H1 (cell line): ENCODE data around the gene ACACA. TPM values are rescaled to one million over a fixed set of nuclear protein-coding genes. Genes with fewer than 3 reads are reported as not detected.

Experiments used
- CTCF ChIA-PET: fragments of 300-600 bp; sonication (Branson Sonifier 250); formaldehyde crosslinking; loops from one replicate; lab custom pipeline; 2021; ENCODE audit not compliant: partially characterized antibody; lab: Charles Lee
- POLR2A ChIA-PET: fragments of 300-600 bp; sonication (Branson Sonifier 250); formaldehyde crosslinking; loops from one replicate; lab custom pipeline; 2021; ENCODE audit warnings: inconsistent platforms; ENCODE audit not compliant: partially characterized antibody; lab: Charles Lee
- DNase-seq, 2 experiments: peaks; one replicate each; pipeline versions ENCODE4 v3.0.0 to v3.0.0-alpha.2; 2010 to 2022; ENCODE audit warnings: low spot score in 2 of 2, low read depth in 1 of 2, mixed read lengths in 1 of 2
- FAIRE-seq: peaks from 2 replicates; lab custom pipeline; 2011; peaks lifted over from hg19 to GRCh38; lab: Jason Lieb, UNC
- H2AFZ ChIP-seq: 2 replicates; pipeline ENCODE4 v1.8.1; 2012; ENCODE audit warnings: low read length, inconsistent platforms
- H2AK5ac ChIP-seq: 2 replicates; pipeline ENCODE4 v1.6.1; 2013; ENCODE audit warnings: low read depth, low read length
- H2BK120ac ChIP-seq: replicated peaks from 2 replicates; pipeline ENCODE3; 2013; ENCODE audit warnings: low read depth, low read length, inconsistent platforms
- H2BK12ac ChIP-seq: 2 replicates; pipeline ENCODE4 v1.6.1; 2013; ENCODE audit warnings: low read depth, low read length
- H2BK15ac ChIP-seq: 2 replicates; pipeline ENCODE4 v1.6.1; 2013; ENCODE audit warnings: low read length
- H2BK20ac ChIP-seq: 2 replicates; pipeline ENCODE4 v1.6.1; 2013; ENCODE audit warnings: low read length
- H2BK5ac ChIP-seq: 2 replicates; pipeline ENCODE4 v1.6.1; 2013; ENCODE audit warnings: low read depth, low read length
- H3K14ac ChIP-seq: 2 replicates; pipeline ENCODE4 v1.6.1; 2013; ENCODE audit warnings: inconsistent platforms; ENCODE audit not compliant: insufficient read length
- H3K18ac ChIP-seq: 2 replicates; pipeline ENCODE4 v1.6.1; 2013; ENCODE audit warnings: low read length; ENCODE audit errors: extremely low read depth
- H3K23ac ChIP-seq: 2 replicates; pipeline ENCODE4 v1.6.1; 2013; ENCODE audit warnings: inconsistent platforms; ENCODE audit not compliant: insufficient read length
- H3K23me2 ChIP-seq: 2 replicates; pipeline ENCODE4 v1.6.1; 2013; ENCODE audit warnings: low read depth, low read length
- H3K27ac ChIP-seq: 2 replicates; pipeline ENCODE4 v1.6.1; 2011; ENCODE audit warnings: low read depth, low read length, inconsistent platforms
- H3K27me3 ChIP-seq, 4 experiments: replicated peaks in 1 of 4; 1 replicate in 1 of 4; 2 replicates in 3 of 4; pipeline versions ENCODE4 v1.6.1 to v1.8.1; 2011 to 2013; ENCODE audit warnings: low read length in 3 of 4, mild to moderate bottlenecking in 3 of 4, inconsistent platforms in 2 of 4, mixed read lengths in 2 of 4, moderate library complexity in 1 of 4; ENCODE audit not compliant: control insufficient read depth in 3 of 4, insufficient read depth in 3 of 4; ENCODE audit errors: extremely low read depth in 1 of 4
- H3K36me3 ChIP-seq, 4 experiments: 2 replicates each; pipeline versions ENCODE4 v1.6.1 to v1.8.1; 2011 to 2013; ENCODE audit warnings: mild to moderate bottlenecking in 4 of 4, low read length in 3 of 4, moderate library complexity in 2 of 4, control low read depth in 1 of 4, inconsistent platforms in 1 of 4; ENCODE audit not compliant: insufficient read depth in 4 of 4, control insufficient read depth in 2 of 4
- H3K4ac ChIP-seq: replicated peaks from 2 replicates; pipeline ENCODE3; 2013; ENCODE audit warnings: low read length, low read depth, mixed read lengths, inconsistent platforms; ENCODE audit not compliant: insufficient read length
- H3K4me1 ChIP-seq, 4 experiments: replicated peaks in 1 of 4; 1 replicate in 1 of 4; 2 replicates in 3 of 4; pipeline versions ENCODE4 v1.6.1 to v1.8.1; 2011 to 2013; ENCODE audit warnings: low read length in 3 of 4, inconsistent platforms in 2 of 4, mixed read lengths in 1 of 4; ENCODE audit not compliant: insufficient read depth in 4 of 4, control insufficient read depth in 3 of 4
- H3K4me2 ChIP-seq, 2 experiments: 2 replicates each; pipeline versions ENCODE4 v1.6.1 to v1.8.1; 2011 to 2013; ENCODE audit warnings: low read depth in 2 of 2, low read length in 2 of 2, control low read depth in 1 of 2, inconsistent platforms in 1 of 2, mild to moderate bottlenecking in 1 of 2; ENCODE audit not compliant: insufficient read depth in 1 of 2
- H3K4me3 ChIP-seq, 4 experiments: fragments of 200-600, 300-600 bp in 1 of 4; sonication (generic), shearing (Covaris generic), sonication (Bioruptor Twin) in 1 of 4; 2 replicates each; pipeline versions ENCODE4 v1.5.1 to v1.8.1; 2011 to 2016; ENCODE audit warnings: low read length in 4 of 4, low read depth in 3 of 4, control low read depth in 2 of 4, inconsistent platforms in 2 of 4, mild to moderate bottlenecking in 2 of 4, mixed read lengths in 1 of 4, moderate library complexity in 1 of 4; ENCODE audit not compliant: insufficient read depth in 2 of 4; ENCODE audit errors: extremely low read depth in 1 of 4
- H3K56ac ChIP-seq: replicated peaks from 2 replicates; pipeline ENCODE3; 2013; ENCODE audit warnings: low read depth, mild to moderate bottlenecking, mixed read lengths, low read length, inconsistent platforms; ENCODE audit not compliant: insufficient read length
- H3K79me1 ChIP-seq: 2 replicates; pipeline ENCODE4 v1.6.1; 2013; ENCODE audit warnings: low read depth, low read length, control low read depth
- H3K79me2 ChIP-seq, 2 experiments: 2 replicates each; pipeline versions ENCODE4 v1.6.1 to v1.8.1; 2012 to 2013; ENCODE audit warnings: low read length in 2 of 2, mild to moderate bottlenecking in 2 of 2, inconsistent platforms in 1 of 2; ENCODE audit not compliant: insufficient read depth in 2 of 2, control insufficient read depth in 1 of 2
- H3K9ac ChIP-seq, 4 experiments: replicated peaks in 1 of 4; 1 replicate in 1 of 4; 2 replicates in 3 of 4; pipeline versions ENCODE4 v1.6.1 to v1.8.1; 2011 to 2013; ENCODE audit warnings: low read depth in 3 of 4, low read length in 3 of 4, control low read depth in 2 of 4, mild to moderate bottlenecking in 2 of 4, moderate library complexity in 2 of 4, inconsistent platforms in 1 of 4; ENCODE audit errors: extremely low read depth in 1 of 4
- H3K9me3 ChIP-seq, 2 experiments: 2 replicates each; pipeline versions ENCODE4 v1.6.1 to v1.8.1; 2012 to 2013; ENCODE audit warnings: mild to moderate bottlenecking in 2 of 2, moderate library complexity in 2 of 2, control low read depth in 1 of 2, inconsistent platforms in 1 of 2, low read depth in 1 of 2, low read length in 1 of 2, mixed read lengths in 1 of 2; ENCODE audit not compliant: insufficient read depth in 2 of 2
- H4K20me1 ChIP-seq, 2 experiments: replicated peaks in 1 of 2; 2 replicates each; pipeline versions ENCODE3 to v1.8.1; 2011 to 2013; ENCODE audit warnings: inconsistent platforms in 2 of 2, low read length in 2 of 2, mild to moderate bottlenecking in 1 of 2; ENCODE audit not compliant: insufficient read depth in 2 of 2, control insufficient read depth in 1 of 2
- H4K5ac ChIP-seq: 2 replicates; pipeline ENCODE4 v1.6.1; 2013; ENCODE audit warnings: low read length, low read depth, mixed read lengths, inconsistent platforms; ENCODE audit not compliant: insufficient read length
- H4K8ac ChIP-seq: 2 replicates; pipeline ENCODE4 v1.8.0; 2013; ENCODE audit warnings: mild to moderate bottlenecking, moderate library complexity, low read length, inconsistent platforms; ENCODE audit not compliant: insufficient read depth; ENCODE audit errors: extremely low read depth
- H4K91ac ChIP-seq: replicated peaks from 2 replicates; pipeline ENCODE3; 2013; ENCODE audit warnings: low read length, mixed read lengths, inconsistent platforms; ENCODE audit not compliant: insufficient read length
- CBX8 ChIP-seq: fragments of 300-800, 300-1000 bp; sonication (generic); IDR thresholded peaks from 2 replicates; pipeline ENCODE4 v1.7.1; 2016; ENCODE audit warnings: low read depth, low read length, borderline replicate concordance
- CEBPB ChIP-seq: IDR thresholded peaks from 2 replicates; pipeline ENCODE4 v1.6.1; 2012; ENCODE audit warnings: low read depth, low read length
- CTBP2 ChIP-seq: IDR thresholded peaks from 2 replicates; pipeline ENCODE4 v1.7.0; 2011; ENCODE audit warnings: borderline replicate concordance, mild to moderate bottlenecking, moderate library complexity, mixed read lengths, low read length; ENCODE audit not compliant: insufficient read depth, insufficient read length
- EGR1 ChIP-seq: IDR thresholded peaks from 2 replicates; pipeline ENCODE4 v1.6.1; 2011; ENCODE audit warnings: low read depth, low read length, borderline replicate concordance
- EP300 ChIP-seq, 2 experiments: IDR thresholded peaks; 1 replicate in 1 of 2; 2 replicates in 1 of 2; pipeline ENCODE4 v1.6.1; 2011 to 2012; ENCODE audit warnings: low read depth in 2 of 2, low read length in 2 of 2, mild to moderate bottlenecking in 2 of 2, borderline replicate concordance in 1 of 2, inconsistent platforms in 1 of 2, moderate library complexity in 1 of 2
- EZH2 ChIP-seq: fragments of 200-600 bp; sonication (generic); IDR thresholded peaks from 2 replicates; pipeline ENCODE4 v1.7.1; 2012; ENCODE audit warnings: low read depth, mild to moderate bottlenecking, moderate library complexity, low read length, inconsistent platforms; ENCODE audit not compliant: severe bottlenecking
- JUND ChIP-seq: IDR thresholded peaks from 2 replicates; pipeline ENCODE4 v1.6.1; 2011; ENCODE audit warnings: mild to moderate bottlenecking, improper control_type of control experiment, low read length
- KDM1A ChIP-seq: fragments of 200-600, 300-600 bp; sonication (generic); IDR thresholded peaks from 2 replicates; pipeline ENCODE4 v1.7.1; 2016; ENCODE audit warnings: mild to moderate bottlenecking, low read length, borderline replicate concordance
- KDM5A ChIP-seq: fragments of 200-600 bp; IDR thresholded peaks from 2 replicates; pipeline ENCODE4 v1.7.1; 2012; ENCODE audit warnings: mild to moderate bottlenecking, low read length, inconsistent platforms, mixed read lengths
- NANOG ChIP-seq: IDR thresholded peaks from 2 replicates; pipeline ENCODE4 v1.6.1; 2011; ENCODE audit warnings: low read length, low read depth, mild to moderate bottlenecking, inconsistent platforms; ENCODE audit not compliant: insufficient read depth, poor library complexity, severe bottlenecking
- SAP30 ChIP-seq: fragments of 300-600 bp; sonication (generic); IDR thresholded peaks from 2 replicates; pipeline ENCODE4 v1.7.1; 2012; ENCODE audit warnings: low read length, moderate library complexity, mild to moderate bottlenecking, inconsistent platforms; ENCODE audit not compliant: insufficient read depth, insufficient replicate concordance
- SRF ChIP-seq: IDR thresholded peaks from 2 replicates; pipeline ENCODE4 v1.6.1; 2011; ENCODE audit warnings: mild to moderate bottlenecking, low read depth, low read length, moderate library complexity
- WGBS, 2 experiments: shearing (Covaris generic) in 1 of 2; methylation state at CpG; one replicate each; pipeline versions ENCODE4 v1.1.6 to v1.1.7; 2013 to 2015; ENCODE audit warnings: low lambda C conversion rate in 2 of 2, mixed read lengths in 2 of 2, inconsistent platforms in 1 of 2, low coverage in 1 of 2, missing lambda C conversion rate in 1 of 2; ENCODE audit not compliant: insufficient replicate concordance in 2 of 2, insufficient coverage in 1 of 2, insufficient read length in 1 of 2; ENCODE audit errors: extremely low coverage in 1 of 2, missing lambda C conversion rate in 1 of 2; 5-methylcytosine and 5-hydroxymethylcytosine counted together
- polyA plus RNA-seq, 7 experiments: library from polyadenylated mRNA; depleted of rRNA in 3 of 7; stranded (reverse) in 5 of 7; unstranded in 2 of 7; fragments of >200 nt in 5 of 7; fragments of 200-250 nt in 2 of 7; gene quantifications; 1 replicate in 5 of 7; 2 replicates in 1 of 7; 4 replicates in 1 of 7; pipeline versions ENCODE4 v1.2.1 to v1.2.3, GENCODE V29; 2011 to 2013; ENCODE audit warnings: missing spikeins in 2 of 7, mixed read lengths in 2 of 7
- total RNA-seq: library from RNA; stranded (reverse); fragmentation: NEBNext Ultra II Directional; extraction: Animal tissue kit (Norgen Biotek cat#: 25700); gene quantifications from 2 replicates; pipeline ENCODE4 v1.2.1, GENCODE V29; 2021
- TF ChIP-seq, protein P1 (sequence below): IDR thresholded peaks from 2 replicates; pipeline ENCODE4 v1.6.1; 2012; ENCODE audit warnings: inconsistent platforms

ACACA gene
- total and polyA plus RNA-seq, 2 of the 8 experiments (the other 6 are each of a cell fraction or from before 2014, with no cell fraction given) = 74.0 to 160 TPM

DNA sequence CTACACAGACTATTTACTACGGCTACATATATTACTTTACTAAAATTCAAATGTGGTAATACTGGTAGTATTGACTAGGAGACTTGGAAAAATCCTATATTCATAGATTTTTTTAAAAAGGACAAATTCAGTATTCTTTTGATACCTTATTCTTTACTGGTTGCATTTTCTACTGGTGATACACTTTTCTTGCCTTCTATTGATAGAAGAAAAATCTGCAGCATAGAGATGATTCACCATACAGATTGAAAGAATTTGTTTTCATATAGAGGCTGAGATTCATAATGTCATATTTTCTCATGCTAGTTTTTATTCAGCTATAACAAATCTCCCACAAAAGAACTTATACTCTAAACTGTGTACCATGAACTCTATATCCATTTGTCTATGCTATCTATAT is 226.3 kb downstream of the ACACA start:
- ChIA-PET CTCF (no interaction called here), POLR2A (no interaction called here)
- no peak overlapping the region for H3K9ac ChIP-seq
- H2BK12ac ChIP-seq = no peak overlapping the region
- no peak overlapping the region for H2BK15ac ChIP-seq
- no peaks in the 10 kb centered on the region for H4K20me1 ChIP-seq
- no peak overlapping the region for H3K56ac ChIP-seq
- no peak overlapping the region for H3K27ac ChIP-seq
- H3K14ac ChIP-seq = no peak overlapping the region
- no peak overlapping the region for H3K4me2 ChIP-seq
- no peak overlapping the region for H3K4me3 ChIP-seq
- H3K27me3 ChIP-seq = no peaks in the 10 kb centered on the region
- no peak overlapping the region for H2BK120ac ChIP-seq
- no peaks in the 10 kb centered on the region for H3K4me1 ChIP-seq
- DNase-seq = no peak
- peaks cover 0 to 37% (median 12%) of the 10 kb centered on the region in 4 experiments; a peak in 7 of 8 replicates for H3K36me3 ChIP-seq
- H3K23ac ChIP-seq = no peak overlapping the region
- no peak overlapping the region for H4K5ac ChIP-seq
- no peak overlapping the region for H3K4ac ChIP-seq
- H3K79me2 ChIP-seq = no peaks in the 10 kb centered on the region
- FAIRE-seq = no peak
- H4K8ac ChIP-seq = no peak overlapping the region
- 90% methylated on average over 1 of the region's 1 CpG; no CpG with 5 or more reads in 1 of the 2 experiments for WGBS, 2 experiments
- no peaks in the 10 kb centered on the region; the same call in 1 of the 2 replicates for H3K79me1 ChIP-seq
- H2BK5ac ChIP-seq = no peak overlapping the region
- no peak overlapping the region for H4K91ac ChIP-seq
- no peak overlapping the region for H2AFZ ChIP-seq
- H2BK20ac ChIP-seq = no peak overlapping the region
- H3K18ac ChIP-seq = no peak overlapping the region
- no peaks in the 10 kb centered on the region for H3K23me2 ChIP-seq
- H2AK5ac ChIP-seq = no peak overlapping the region
- no peaks in the 10 kb centered on the region for H3K9me3 ChIP-seq
- TF ChIP-seq EGR1 (no peak), CTBP2 (no peak), KDM1A (no peak), SAP30 (no peak), NANOG (no peak), SRF (no peak), KDM5A (no peak), CBX8 (no peak), EP300 (IDR thresholded peaks at IDR 0.05; ENCODE audit: borderline replicate concordance in 1 of 2, low read depth in 2 of 2, low read length in 2 of 2) (no peak), EZH2 (no peak), CEBPB (no peak), JUND (no peak)
- TF ChIP-seq, protein P1, sequence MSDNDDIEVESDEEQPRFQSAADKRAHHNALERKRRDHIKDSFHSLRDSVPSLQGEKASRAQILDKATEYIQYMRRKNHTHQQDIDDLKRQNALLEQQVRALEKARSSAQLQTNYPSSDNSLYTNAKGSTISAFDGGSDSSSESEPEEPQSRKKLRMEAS = no peak
